SU-DHL-6 (cell line): ENCODE data around the gene PRDM16.

Experiments
- CTCF ChIP-seq: fragments of 200-600 bp; sonication (generic); IDR thresholded peaks from one replicate; pipeline ENCODE4 v1.5.1; 2017; ENCODE audit warnings: antibody characterized with exemption, mild to moderate bottlenecking, low read length, moderate library complexity; ENCODE audit not compliant: insufficient read depth, poor library complexity, severe bottlenecking
- EZH2phosphoT487 ChIP-seq: fragments of 200-600 bp; sonication (generic), shearing (Covaris generic); conservative IDR thresholded peaks from 2 replicates; pipeline ENCODE4 v1.6.1; 2018; ENCODE audit warnings: mild to moderate bottlenecking, antibody characterized with exemption, low read length, moderate library complexity, mixed read lengths

- TF ChIP-seq CTCF (no peak), EZH2phosphoT487 (no peak)
Measured at GRCh38 chr1:3097231-3097630, 28.2 kb downstream of the PRDM16 start.
